Stimulated activated CD8-positive, alpha-beta memory T cell treated with anti-CD3 and anti-CD28 coated beads, Interleukin-15, amount 100 ng/mL, for 48 hours (primary cell): ENCODE measurements around the gene PSAP.
A peak's percentile ranks its signal among the peaks of the same experiment; 100 is the strongest.
"Not testable (repeated sequence)": the region's sequence is repeated elsewhere in the genome, so short reads cannot be mapped to it uniquely, and the experiment has no call there.

Source experiments
- DNase-seq, 2 donors: peaks; one replicate each; pipeline ENCODE4 v3.0.0-alpha.2; 2020; ENCODE audit warnings: low read depth in 2 of 2

The PSAP gene

DNA sequence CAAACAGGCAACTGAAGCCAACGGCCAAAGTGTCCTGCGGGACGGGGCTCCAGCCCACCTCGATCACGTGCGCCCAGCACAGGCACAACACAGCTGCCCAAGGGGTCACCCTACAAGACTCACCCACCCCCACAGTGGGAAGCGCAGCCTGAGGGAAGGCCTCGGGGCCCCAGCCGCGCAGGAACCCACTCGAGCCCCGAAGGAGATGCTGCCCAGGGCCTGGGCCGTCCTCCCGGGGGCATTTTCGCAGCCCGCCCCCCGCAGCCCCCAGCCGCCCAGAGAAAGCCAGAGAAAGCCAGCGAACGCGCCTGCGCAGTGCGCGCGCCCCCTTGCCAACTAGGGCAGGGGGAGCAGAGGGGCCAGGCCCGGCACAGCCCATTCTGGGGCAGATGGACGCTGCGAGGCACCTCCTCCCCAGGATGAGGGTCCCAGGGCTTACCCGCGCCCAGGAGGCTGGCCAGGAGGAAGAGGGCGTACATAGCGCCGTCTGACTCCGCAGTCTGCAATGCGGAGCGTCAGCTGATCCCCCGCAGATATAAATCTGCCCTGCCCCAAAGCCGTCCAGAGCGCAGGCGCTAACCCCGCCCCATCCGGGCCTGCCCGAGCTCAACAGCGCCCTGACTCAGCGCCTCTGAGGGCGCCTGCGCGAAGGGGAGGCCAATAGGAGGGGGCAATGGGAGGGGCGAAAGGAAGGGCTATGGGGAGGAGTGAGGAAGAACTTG is at the start of gene PSAP:
Gene PSAP (minus strand): TSS at position 509 of the 722 bp plus-strand sequence. CDS start 30 bp downstream, at position 479.
- peak; percentile 98 to 99 for DNase-seq

DNA sequence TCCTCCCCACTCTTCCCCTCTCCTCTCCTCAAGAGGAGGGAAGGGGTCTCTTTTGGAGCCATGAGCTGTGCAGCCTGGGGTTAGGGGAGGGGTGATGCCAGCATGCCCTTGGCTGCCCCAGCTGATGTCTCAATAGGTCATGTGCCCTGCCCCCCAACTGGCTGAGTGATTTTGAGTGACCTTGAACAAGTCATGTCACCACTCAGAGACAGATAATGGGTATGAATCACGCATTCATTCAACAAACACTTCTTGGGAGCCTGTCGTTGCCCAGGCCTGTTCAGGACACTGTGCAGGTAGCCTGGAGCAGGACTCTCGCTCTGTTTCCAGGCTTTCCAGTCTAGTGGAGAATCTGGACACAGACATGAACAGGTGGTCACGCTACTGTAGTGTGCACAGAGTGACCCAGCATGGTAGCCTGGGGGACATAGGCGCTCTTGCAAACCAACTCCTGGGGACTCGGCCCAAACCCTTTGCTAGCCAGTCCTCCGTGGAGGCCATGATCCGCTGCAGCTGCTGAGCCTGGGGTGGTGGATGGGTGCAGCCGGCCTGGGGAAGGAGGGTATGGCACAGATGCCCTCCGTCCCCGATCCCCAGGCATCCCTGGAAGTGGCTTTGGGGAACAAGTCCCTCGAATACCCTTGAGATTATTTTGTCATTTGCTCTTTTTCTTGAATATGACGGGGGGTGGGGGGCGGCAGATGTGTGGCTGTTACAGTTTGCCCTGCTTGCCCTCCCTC is 49.6 kb upstream of the PSAP start:
- no peak for DNase-seq

DNA sequence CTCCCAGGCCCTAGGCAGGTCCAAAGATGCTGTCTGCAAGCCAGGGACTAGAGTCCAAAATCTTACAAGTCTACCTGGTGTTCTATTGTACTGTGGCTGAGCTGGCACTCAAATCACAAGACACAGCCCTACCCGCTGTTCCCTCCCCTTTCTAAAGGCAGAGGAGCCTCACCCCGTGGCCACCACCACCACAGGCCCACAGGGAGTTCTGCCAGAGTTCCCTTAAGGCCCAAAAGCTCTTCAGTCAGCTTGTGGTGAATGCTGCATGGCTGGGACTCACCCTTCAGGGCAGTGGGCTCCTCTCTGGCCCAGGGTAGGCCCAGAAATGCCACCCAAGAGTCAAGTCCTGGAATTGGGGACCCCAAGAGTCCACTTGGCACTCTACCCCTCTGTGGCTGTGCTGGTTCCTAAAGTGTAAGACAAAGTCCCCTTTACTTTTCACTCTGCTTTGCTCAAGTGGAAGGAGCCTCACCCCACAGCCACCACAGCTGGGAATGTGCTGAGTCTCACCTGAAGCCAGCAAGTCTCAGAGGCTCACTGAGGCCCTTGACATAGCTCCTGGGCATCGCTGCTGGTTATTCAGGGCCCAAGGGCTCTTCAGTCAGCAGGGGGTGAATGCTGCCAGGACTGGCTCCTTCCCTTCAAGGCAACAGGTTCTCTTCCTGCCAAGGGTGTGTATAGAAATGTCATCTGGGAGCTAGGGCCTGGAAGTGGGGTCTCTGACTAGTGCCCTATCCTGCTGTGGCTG is 48.8 kb upstream of the PSAP start:
- DNase-seq = no peak

DNA sequence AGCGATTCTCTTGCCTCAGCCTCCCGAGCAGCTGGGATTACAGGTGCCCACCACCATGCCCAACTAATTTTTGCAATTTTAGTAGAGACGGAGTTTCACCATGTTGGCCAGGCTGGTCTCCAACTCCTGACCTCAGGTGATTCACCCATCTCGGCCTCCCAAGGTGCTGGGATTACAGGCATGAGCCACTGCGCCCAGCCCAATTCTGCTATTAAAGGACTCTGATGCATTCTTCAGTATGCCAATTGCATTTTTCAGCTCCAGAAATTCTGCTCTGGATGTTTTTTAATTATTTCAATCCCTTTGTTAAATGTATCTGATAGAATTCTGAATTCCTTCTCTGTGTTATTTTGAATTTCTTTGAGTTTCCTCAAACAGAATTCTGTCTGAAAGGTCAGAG is 47.3 kb upstream of the PSAP start:
- not testable (repeated sequence) for DNase-seq

DNA sequence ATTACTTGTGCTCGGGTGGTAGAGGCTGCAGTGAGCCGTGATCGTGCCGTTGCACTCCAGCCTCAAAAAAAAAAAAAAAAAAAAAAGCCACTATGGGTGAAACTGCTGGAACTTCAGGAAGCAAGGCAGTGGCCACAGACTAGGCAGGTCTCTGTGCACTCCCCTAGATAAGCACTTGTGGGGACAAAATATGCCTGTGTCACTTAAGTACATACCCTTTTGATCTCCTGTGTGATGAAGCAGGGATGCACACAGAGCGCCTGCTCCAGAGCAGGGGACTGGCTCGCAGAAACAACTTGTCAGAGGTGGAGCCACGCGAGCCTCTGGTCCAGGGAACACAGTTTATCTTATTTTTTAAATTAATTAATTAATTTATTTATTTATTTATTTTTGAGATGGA is 42.9 kb upstream of the PSAP start:
- no peak for DNase-seq

DNA sequence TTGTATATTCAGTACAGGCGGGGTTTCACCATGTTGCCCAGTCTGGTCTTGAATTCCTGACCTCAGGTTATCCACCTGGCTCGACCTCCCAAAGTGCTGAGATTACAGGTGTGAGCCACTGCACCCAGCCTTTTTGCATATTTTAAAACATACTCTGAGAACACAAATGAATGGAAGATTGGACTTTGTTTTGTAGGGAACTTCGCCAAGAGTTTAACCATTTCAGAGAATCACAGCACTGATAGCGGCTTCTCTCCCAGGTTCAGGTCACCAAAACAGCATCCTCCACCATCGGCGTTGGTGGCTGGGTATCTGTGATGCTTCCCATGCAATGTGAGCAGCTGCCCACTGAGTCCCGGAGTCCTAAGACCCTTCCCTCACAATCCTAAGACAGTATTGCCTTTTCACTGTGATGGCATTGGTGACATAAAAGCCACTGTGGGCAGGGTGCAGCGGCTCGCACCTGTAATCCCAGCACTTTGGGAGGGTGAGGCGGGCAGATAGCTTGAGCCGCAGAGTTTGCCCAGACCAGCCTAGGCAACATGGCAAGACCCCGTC is 42.3 kb upstream of the PSAP start:
- no peak for DNase-seq

DNA sequence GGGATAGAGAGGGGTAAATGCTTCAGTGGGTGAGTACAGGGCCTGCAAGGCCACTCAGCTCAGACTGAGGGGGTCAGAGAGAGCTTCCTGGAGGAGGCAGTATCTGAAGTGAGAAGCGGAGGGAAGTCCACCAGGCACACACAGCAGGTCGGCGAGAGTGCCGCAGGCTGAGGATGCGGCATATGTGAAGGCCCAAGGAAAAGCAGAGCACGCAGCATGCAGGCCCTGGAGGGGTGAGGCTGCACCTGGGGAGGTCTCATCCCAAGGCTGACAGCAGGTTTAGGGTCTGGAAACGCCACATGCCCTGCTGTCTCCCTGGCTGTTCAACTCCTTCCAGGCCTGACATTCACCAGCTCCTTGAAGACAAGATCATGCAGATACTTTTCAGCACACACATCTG is 40.4 kb upstream of the PSAP start:
- no peak for DNase-seq

DNA sequence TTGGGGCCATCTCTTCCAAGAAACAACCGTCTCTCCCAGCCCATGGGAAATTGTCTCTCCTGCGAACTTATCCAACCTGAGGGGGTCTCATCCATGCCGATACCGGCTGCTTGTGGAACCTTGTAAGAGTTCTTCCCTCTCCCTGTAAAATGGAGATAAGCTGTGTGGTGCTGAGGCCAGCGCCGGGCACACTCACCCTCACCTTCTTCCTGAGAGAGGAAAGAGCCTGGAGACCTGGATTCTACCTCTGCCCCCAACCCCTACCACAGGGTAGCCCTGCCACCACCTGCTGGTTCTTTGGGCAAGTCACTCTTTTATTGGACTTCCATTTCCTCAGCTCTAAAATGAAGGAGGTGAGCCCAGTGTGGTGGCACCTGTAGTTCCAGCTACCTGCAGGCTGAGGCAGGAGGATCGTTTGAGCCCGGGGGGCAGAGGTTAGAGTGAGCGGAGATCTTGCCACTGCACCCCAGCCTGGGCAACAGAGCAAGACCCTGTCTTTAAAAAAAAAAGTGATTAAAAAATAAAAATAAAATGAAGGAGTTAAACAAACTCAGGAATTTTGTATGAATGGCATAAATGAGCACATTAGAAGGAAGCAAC is 38.4 kb upstream of the PSAP start:
- no peak for DNase-seq

DNA sequence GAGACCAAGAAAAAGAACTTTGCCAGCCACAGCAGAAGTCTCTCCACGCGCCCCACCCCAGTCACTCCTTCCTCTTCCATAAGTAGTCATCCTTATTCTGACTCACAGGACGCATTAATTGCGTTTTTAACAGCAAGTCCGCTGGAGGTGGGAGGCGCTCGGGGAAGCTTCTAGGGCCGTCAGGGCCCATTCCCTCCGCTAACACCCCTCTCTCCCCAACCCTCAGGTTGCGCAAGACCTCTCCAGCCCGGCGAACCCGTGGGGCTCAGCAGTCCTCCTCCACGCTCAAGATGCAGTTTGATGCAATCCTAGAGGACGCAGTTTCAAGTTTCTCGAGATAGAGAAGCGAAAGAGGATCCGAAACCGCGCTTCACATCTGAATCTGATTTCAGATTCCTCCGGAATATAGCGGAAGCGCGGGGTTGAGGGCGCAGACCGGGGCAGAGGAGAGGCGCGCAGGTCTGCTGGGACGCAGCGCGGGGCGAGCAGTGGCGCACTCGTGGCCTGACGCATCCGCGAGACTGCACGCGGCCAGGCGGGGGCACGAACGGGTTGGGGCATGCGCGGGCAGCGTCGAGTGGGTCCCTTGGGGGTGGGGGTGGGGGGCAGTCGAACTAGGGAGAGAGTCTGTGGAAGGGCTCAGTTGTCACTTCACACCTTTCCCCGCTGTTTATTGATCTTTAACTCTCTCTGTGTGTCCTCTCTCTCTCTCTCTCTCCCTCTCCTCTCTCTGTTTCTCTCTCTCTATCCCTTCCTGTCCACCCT is 37.8 kb upstream of the PSAP start:
- DNase-seq = peak; percentile 40 to 60

DNA sequence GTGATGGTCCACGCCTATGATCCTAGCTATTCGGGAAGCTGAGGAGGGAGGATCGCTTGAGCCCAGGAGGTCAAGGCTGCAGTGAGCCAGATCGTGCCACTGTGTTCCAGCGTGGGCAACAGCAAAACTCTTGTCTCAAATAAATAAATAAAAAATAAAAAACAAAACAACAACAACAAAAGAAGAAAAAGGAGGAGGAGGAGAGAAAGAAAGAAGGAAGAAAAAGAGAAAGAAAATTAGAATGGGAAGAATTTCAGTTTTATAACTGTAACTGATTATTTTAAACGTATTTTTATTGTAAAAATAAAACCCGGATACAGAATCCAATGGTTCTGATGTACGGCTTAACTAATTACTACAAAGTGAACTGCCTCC is 37.2 kb upstream of the PSAP start:
- DNase-seq = no peak

DNA sequence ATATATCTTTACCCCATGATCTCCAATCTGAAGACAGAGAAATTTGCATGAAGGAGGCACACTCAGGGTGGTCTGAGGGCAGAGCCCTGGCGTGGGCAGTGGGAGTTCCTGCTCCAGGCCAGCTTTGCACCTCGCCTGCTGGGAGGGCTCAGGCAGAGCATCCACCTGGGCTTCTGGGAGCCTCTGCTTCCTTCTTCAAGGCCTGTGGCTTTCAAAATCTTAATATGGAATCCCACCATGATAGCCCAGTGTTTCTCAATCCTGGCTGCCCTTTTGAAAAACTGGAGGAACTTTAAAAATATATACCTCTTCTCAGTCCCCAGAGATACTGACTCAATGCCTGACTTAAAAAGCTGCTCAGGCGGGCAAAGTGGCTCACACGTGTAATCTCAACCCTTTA is 36.7 kb upstream of the PSAP start:
- DNase-seq = no peak

DNA sequence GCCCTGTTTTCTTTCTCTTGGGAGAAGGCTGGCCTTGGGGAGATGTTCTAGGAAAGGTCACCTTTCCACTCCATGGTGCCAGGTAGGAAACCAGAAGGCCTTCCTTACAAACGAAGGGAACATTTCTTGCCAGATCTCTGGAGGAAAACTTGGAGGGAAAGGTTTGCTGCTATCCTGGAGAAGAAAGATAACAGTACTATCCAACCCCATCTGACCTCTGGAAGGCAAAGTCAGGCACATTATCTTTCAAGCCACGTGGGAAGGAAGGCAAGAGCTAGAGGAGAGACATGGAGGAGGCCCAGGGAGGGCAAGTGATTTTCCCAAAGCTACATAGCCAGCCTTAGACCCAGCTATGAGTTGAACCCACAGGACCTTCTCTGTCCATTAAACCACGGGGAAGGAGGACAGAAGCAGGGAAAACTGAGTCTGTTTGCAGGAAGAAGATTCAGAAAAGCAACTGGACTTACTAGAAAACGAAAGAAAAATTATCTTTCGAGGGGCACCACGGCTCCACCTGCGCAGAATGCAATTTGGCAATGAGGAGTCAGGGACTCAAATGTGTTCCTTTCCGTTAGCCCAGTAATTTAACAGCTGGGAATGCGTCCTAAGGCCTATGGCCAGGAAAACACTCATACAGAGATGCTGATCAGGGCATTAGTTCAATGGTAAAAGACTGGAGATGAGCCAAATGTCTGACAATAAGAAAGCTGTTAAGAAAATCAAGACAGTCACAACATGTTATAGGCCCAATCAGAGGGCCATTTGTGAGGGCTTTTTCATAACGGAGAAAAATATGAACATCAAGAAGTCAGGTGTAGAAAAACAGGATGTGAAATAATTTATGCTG is 32.0 kb upstream of the PSAP start:
- no peak for DNase-seq

DNA sequence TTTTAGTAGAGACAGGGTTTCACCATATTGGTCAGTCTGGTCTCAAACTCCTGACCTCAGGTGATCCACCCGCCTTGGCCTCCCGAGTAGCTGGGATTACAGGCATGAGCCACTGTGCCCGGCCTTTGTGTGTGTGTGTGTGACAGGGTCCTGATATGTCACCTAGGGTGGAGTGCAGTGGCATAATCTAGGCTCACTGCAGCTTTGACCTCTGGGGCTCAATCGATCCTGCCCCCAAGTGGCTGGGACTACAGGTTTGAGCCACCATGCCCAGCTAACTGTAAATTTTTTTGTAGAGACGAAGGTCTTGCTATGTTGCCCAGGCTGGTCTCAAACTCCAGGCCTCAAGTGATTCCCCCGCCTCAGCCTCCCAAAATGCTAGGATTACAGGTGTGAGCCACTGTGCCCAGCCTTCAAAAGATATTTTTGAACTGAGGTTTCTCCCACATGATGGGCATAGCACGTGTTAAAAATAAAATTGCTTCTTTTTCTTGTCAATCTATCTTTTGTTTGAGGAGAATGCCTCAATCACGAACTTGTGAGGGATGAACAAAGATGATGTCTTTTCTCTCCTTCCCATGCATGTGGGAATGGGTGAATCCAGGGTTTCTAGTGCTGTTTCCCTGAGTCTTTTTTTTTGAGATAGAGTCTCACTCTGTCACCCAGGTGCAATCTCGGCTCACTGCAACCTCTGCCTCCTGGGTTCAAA is 30.8 kb upstream of the PSAP start:
- DNase-seq = no peak

DNA sequence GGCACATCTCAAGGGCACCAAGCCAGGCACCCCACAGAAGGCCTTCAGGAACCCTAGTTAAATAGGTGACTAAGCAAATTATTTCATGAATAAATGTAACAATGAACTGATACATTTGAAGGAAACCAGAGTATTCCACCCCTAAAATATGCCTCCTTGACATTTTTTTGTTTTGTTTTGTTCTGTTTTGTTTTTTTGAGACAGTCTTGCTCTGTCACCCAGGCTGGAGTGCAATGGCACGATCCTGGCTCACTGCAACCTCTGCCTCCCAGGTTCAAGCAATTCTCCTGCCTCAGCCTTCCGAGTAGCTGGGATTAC is 30.2 kb upstream of the PSAP start:
- DNase-seq = not testable (repeated sequence)

DNA sequence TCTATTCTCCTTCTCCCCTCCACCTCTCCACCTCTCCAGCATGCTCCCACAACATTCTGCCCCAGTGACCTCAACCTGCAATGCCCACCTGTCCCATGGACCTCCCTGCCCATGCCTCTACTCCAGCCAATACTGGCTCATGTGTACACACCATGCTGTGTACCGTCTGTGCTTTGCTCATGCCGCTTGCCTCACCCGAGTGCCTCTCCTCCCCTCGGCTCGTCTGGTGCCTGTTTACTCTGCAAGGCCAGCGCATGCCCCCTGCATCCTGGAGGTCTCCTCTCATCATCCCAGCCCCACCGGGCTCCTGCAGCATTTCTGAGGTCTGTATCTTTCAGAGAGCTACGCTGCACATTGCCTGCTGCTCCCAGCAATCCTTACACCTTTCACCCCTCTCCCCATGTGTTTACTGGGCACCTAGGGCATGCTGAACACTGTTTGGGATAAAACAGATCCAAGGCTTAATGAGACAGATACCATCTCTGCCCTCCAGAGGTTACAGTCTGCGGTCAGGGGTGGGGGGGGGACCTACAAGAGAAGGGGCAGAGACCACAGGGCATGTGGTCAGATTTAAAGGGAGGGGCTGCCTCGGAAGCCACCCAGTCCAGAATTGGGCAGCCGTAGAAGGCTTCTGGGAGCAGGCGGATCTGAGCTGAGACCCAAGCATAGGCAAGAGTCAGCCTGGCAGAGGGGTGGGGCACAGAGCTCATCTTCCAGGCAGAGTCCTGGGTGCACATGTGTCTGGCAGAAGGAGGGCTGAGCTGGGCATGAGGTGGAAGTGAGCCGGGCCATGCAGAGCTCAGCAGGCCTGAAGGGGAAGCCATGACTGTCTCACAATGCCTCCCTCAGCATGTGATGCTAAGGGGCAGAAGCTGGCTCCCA is 29.6 kb upstream of the PSAP start:
- no peak for DNase-seq

DNA sequence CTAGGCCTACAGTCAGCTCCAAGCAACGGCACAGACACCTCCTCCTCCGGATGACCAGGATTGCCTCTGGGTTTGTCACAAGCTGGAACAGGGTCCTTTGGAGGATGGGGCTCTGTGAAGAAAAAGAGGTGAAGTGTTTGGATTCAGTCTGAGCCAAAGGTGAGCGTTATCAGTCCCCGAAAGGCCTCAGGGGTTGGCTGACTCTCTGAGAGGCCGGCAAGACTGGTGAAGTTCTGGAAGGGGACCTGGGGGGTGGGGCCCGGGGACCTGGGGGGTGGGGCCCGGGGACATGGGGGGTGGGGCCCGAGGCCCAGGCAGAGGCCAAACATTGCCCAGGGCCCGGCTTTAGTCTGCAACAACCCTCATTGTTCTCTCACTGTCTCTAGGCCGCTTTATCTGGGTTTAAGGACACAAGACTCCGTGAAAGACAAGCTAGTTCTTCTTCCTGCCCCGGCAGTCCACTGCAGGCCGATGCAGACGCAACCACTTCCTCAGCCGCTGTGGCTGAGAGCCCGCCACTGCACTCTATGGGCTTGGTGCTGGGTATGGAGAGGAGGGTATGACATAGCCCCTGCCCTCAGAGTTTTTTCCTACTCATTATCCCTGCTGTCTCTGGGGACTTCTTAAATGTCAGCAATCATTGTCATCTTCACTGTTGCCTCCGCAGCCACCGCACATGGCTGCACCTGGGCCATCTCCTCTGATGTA is 27.4 kb upstream of the PSAP start:
- DNase-seq = no peak

DNA sequence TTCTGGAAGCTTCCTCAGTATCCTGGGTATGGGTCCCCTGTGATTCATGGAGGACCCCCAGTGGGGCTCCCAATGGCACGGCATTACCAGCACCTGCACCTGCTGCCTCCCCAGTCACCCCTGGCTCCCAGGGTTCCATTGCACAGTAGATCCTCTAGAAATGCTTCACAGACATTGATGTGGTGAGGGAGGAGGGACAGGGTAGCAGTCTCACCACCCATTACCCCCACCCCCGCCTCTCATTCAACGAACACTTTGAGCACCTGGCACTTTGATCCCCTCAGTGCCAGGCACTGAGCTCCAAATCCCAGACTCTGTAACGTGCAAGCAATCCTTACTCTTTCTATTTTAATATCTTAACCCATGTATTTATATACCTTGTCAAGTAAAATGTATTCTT is 26.8 kb upstream of the PSAP start:
- DNase-seq = no peak

DNA sequence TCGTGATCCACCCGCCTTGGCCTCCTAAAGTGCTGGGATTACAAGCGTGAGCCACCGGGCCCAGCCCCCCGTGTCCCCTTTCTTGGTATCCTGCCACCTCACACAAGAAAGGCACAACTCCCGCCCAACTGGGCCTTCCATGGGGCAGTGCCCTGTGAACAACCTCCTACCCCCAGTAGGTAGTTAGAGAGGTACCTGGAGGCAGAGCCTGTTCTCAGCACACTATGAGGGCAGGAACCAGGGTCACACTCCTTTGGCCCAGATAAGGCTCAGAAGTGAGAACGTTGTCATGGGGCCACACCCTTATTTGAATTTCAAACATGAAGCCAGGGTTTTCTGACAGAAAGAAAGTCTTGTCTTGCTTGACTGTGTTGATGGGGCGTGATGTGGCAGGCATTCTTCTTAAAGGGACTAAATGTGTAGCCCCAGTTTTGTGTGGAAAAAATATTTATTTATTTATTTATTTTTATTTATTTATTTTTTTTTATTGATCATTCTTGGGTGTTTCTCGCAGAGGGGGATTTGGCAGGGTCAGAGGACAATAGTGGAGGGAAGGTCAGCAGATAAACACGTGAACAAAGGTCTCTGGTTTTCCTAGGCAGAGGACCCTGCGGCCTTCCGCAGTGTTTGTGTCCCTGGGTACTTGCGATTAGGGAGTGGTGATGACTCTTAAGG is 23.8 kb upstream of the PSAP start:
- not testable (repeated sequence) for DNase-seq
